Lung (tissue), 12 donors: ENCODE results near the gene SLC6A8. TPM values are rescaled to one million over a fixed set of nuclear protein-coding genes. Genes with fewer than 3 reads are reported as not detected.
"Not testable (repeated sequence)": the region's sequence is repeated elsewhere in the genome, so short reads cannot be mapped to it uniquely, and the experiment has no call there.

Experiments
- ATAC-seq: fragments of 200-7000 bp; cut with Tn5 transposase; one replicate; pipeline ENCODE4 v1.9.1; 2020; ENCODE audit warnings: moderate number of reproducible peaks; ENCODE audit not compliant: insufficient read depth, low FRiP score
- DNase-seq, 3 donors: peaks; one replicate each; pipeline ENCODE4 v3.0.0-alpha.2; 2013 to 2017
- H3K27ac ChIP-seq, 2 donors: one replicate each; pipeline ENCODE4 v1.5.1; 2013; ENCODE audit warnings: mild to moderate bottlenecking in 2 of 2, moderate library complexity in 2 of 2, control low read depth in 1 of 2, inconsistent platforms in 1 of 2, low read depth in 1 of 2, low read length in 1 of 2
- H3K27me3 ChIP-seq, 3 donors: one replicate each; pipeline ENCODE4 v1.5.1; 2013; ENCODE audit warnings: low read length in 2 of 3; ENCODE audit not compliant: control insufficient read depth in 3 of 3, insufficient read depth in 3 of 3
- H3K36me3 ChIP-seq, 4 donors: one replicate each; pipeline ENCODE4 v1.5.1; 2013; ENCODE audit warnings: low read length in 4 of 4, mild to moderate bottlenecking in 1 of 4, moderate library complexity in 1 of 4; ENCODE audit not compliant: control insufficient read depth in 4 of 4, insufficient read depth in 4 of 4
- H3K4me1 ChIP-seq, 5 donors: one replicate each; pipeline ENCODE4 v1.5.1; 2013; ENCODE audit warnings: low read length in 5 of 5, mild to moderate bottlenecking in 2 of 5, moderate library complexity in 1 of 5; ENCODE audit not compliant: control insufficient read depth in 5 of 5, insufficient read depth in 5 of 5
- H3K4me3 ChIP-seq: one replicate; pipeline ENCODE4 v1.5.1; 2013; ENCODE audit warnings: mild to moderate bottlenecking, control low read depth, moderate library complexity
- H3K9ac ChIP-seq, 2 donors: one replicate each; pipeline ENCODE4 v1.5.1; 2013; ENCODE audit warnings: low read length in 2 of 2, control low read depth in 1 of 2; ENCODE audit not compliant: insufficient read depth in 1 of 2
- H3K9me3 ChIP-seq, 4 donors: one replicate each; pipeline ENCODE4 v1.5.1; 2013; ENCODE audit warnings: low read length in 3 of 4, mild to moderate bottlenecking in 1 of 4, moderate library complexity in 1 of 4; ENCODE audit not compliant: control insufficient read depth in 4 of 4, insufficient read depth in 3 of 4
- WGBS, 2 donors: extraction: QIAGEN DNeasy Blood & Tissue Kit; methylation state at CpG; one replicate each; pipeline ENCODE4 v1.1.7; 2013; 5-methylcytosine and 5-hydroxymethylcytosine counted together
- polyA plus RNA-seq, 2 donors: library from polyadenylated mRNA; stranded (reverse); fragments of 200-250 nt; gene quantifications; one replicate each; pipeline ENCODE4 v1.2.1, GENCODE V29; 2013
- total RNA-seq, 2 donors: library from RNA; depleted of rRNA in 1 of 2; stranded (reverse); fragments of >200 nt in 1 of 2; gene quantifications; one replicate each; pipeline ENCODE4 v1.2.1, GENCODE V29; 2014 to 2021
- TF ChIP-seq, protein P1 (sequence below): IDR thresholded peaks from 2 replicates; pipeline ENCODE4 v1.5.1; 2012; ENCODE audit warnings: mild to moderate bottlenecking; ENCODE audit errors: control extremely low read depth, extremely low read depth
- donor health status: control.
- donor health status: control.
- donor health status: Bipolar disorder and iron deficiency.
- donor health status: healthy.
- donor health status: DM: yes; HTN: yes; CAD: no.

Gene SLC6A8
- total and polyA plus RNA-seq, 4 donors = 5.3 to 21.5 (median 9.9) TPM

DNA sequence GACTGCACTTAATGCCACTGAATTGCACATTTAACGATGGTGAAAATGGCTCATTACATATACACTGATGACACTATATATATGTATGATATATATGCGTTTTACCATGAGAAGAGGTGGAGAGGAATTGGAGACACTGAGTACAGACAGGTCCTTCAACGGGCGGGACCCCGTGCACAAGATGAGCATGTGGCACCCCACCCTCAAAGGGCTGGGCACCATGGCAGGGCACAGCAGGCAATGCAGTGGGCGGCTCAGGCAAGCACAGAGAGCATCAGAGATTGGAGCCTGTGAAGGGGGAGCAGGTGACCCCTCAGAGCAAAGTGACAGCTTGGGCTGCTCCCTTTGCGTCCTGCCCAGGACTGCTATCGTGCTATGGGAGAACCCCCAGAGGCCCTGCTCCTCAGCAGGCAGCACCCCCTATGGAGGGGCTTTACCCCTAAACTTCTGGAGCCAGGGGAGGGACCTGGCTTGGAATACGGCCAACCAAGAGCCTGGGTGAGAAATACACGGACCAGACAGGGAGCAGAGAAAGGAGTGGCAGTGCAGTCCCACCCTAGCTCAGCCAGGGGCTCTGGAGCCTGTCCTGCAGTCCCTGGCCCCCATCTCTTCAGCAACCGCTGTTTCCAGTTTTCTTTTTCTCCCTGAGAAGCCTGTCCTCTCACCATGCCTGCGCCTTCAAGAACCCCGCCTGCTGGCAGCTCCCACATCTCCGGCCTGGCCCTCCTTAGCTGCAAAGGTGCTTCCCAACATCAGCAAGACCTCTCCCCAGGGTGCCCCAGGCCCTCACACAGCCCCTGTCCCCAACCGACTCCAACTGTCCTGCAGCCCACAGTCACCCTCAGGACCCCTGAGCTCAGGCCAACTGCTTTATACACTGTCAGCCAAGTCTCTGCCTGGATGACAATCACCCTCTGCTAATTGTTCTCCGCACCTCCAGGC lies 10.5 kb downstream of the SLC6A8 start:
- Histone ChIP-seq H3K27ac (peak overlapping the region in 1 of 2 donors; percentile 84), H3K27me3 (no peaks in the 10 kb centered on the region), H3K4me3 (no peak overlapping the region), H3K9me3 (no peaks in the 10 kb centered on the region), H3K4me1 (no peaks in the 10 kb centered on the region), H3K36me3 (peaks cover 0 to 23% (median 2%) of the 10 kb centered on the region in 4 donors), H3K9ac (no peak overlapping the region)
- DNase-seq = no peak
- TF ChIP-seq, protein P1, sequence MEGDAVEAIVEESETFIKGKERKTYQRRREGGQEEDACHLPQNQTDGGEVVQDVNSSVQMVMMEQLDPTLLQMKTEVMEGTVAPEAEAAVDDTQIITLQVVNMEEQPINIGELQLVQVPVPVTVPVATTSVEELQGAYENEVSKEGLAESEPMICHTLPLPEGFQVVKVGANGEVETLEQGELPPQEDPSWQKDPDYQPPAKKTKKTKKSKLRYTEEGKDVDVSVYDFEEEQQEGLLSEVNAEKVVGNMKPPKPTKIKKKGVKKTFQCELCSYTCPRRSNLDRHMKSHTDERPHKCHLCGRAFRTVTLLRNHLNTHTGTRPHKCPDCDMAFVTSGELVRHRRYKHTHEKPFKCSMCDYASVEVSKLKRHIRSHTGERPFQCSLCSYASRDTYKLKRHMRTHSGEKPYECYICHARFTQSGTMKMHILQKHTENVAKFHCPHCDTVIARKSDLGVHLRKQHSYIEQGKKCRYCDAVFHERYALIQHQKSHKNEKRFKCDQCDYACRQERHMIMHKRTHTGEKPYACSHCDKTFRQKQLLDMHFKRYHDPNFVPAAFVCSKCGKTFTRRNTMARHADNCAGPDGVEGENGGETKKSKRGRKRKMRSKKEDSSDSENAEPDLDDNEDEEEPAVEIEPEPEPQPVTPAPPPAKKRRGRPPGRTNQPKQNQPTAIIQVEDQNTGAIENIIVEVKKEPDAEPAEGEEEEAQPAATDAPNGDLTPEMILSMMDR = no peak
- ATAC-seq = no peak
- WGBS, 2 donors = 87 to 100% methylated on average over 10 to 16 of the region's 16 CpGs

DNA sequence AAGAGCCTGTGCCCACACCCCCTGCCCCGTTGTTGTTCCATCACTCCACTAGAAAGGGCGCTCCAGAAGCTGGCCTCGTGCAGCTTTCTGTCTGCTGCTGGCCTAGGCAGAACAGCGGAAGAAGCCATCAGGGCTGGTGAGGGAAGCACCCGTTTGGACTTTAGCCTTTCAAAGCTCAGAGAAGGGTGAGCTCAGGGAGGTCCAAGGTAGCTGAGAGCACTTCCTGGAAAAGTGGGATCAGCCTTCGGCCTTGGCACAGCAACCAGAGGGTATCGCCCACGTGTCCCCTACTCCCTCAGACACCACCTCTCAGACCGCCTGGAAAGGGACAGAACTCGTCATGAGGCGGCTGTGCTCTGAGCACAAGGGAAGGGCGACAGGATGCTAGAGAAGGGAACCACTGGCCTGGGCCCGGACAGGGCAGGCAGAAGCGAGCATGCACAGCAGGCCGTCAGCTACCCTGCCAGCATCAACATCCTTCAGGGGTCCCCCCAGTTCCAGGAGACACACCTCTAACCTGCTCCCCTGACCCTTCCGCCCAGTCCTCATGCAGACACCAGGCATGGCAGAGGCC lies 11.6 kb downstream of the SLC6A8 start:
- not testable (repeated sequence) for H3K9me3 ChIP-seq, DNase-seq, H3K27me3 ChIP-seq, ATAC-seq, H3K9ac ChIP-seq, H3K4me3 ChIP-seq, H3K4me1 ChIP-seq
- Histone ChIP-seq H3K36me3 (peaks cover 0 to 24% (median 2%) of the 10 kb centered on the region in 4 donors), H3K27ac (peak overlapping the region in 1 of 2 donors; percentile 84)
- WGBS, 2 donors = 85 to 90% methylated on average over 11 to 16 of the region's 16 CpGs

DNA sequence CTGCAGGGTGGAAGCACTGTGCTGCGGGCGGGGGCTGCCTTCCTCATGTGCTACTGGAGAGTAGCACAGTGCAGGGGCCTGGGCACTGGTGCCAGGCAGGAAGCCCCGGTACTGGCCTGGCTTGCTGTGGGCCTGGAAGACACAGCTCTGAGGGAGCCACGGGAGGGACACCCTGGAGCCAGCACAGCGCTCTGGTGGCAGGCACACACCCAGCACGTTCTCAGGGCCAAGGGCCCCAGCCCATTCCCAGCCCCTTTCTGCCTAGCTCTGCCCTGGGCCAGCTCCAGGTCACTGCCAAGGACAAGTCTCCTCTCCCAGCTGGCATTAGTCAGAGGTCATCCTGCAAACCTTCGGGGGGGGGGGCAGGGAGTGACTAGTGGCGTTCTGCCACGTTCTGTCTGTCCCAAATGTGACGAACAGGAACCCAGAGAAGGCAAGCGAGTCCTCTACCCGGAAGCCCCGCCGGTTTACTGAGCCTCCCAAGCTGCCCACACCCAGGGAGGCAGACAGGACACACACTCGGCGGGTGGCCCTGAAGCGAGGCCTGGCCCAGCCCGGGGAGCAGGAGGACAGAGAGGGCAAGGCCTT lies 12.2 kb downstream of the SLC6A8 start:
- H3K4me3 ChIP-seq, H3K9ac ChIP-seq, H3K27me3 ChIP-seq, ATAC-seq, H3K9me3 ChIP-seq, DNase-seq, H3K4me1 ChIP-seq: not testable (repeated sequence)
- H3K36me3 ChIP-seq = peaks cover 0 to 26% (median 2%) of the 10 kb centered on the region in 4 donors
- 82 to 90% methylated on average over 10 to 18 of the region's 18 CpGs for WGBS, 2 donors
- peak overlapping the region in 1 of 2 donors; percentile 84 for H3K27ac ChIP-seq

DNA sequence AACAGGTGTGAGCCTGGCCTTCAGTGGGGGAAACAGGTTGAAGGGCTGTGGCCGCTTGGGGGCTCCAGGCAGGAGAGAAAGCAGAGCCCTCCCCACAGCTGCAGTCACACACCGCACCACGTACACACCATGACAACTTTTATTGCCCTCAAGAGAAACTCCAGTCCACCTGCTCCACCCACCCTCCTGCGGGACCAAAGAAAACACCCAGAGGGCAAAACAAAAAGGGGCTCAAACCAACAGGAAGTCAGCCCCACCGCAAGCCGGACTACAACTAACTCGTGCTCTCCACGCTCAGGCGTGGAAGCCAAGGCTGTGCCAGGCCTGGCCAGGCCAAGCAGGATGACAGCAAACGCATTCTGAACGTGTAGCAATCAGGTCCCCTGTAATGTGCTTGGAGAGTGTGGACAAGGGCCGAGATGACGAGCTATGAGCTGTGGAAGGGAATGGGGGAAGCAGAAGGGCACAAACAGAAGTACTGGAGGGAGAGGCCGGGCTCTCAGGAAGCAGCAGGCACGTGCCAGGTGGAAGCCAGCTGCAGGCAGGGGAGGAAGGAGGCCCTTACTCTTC lies 12.7 kb downstream of the SLC6A8 start:
- WGBS, 2 donors = 80 to 81% methylated on average over 10 to 15 of the region's 15 CpGs
- DNase-seq (no peak), ATAC-seq (no peak)
- no peak overlapping the region for H3K4me3 ChIP-seq
- H3K27ac ChIP-seq = peak overlapping the region in 1 of 2 donors; percentile 68
- peaks cover 0 to 26% (median 2%) of the 10 kb centered on the region in 4 donors for H3K36me3 ChIP-seq
- TF ChIP-seq, protein P1 = no peak
- no peaks in the 10 kb centered on the region for H3K9me3 ChIP-seq
- H3K4me1 ChIP-seq = no peaks in the 10 kb centered on the region
- H3K27me3 ChIP-seq = no peaks in the 10 kb centered on the region
- no peak overlapping the region for H3K9ac ChIP-seq
